ENCODE data around the gene SCGN. TPM values are rescaled to one million over a fixed set of nuclear protein-coding genes. Genes with fewer than 3 reads are reported as not detected.

Gene SCGN
- total and polyA plus RNA-seq, 9 donors: 0.10 to 1.2 (median 0.22) TPM; not detected in 5

DNA sequence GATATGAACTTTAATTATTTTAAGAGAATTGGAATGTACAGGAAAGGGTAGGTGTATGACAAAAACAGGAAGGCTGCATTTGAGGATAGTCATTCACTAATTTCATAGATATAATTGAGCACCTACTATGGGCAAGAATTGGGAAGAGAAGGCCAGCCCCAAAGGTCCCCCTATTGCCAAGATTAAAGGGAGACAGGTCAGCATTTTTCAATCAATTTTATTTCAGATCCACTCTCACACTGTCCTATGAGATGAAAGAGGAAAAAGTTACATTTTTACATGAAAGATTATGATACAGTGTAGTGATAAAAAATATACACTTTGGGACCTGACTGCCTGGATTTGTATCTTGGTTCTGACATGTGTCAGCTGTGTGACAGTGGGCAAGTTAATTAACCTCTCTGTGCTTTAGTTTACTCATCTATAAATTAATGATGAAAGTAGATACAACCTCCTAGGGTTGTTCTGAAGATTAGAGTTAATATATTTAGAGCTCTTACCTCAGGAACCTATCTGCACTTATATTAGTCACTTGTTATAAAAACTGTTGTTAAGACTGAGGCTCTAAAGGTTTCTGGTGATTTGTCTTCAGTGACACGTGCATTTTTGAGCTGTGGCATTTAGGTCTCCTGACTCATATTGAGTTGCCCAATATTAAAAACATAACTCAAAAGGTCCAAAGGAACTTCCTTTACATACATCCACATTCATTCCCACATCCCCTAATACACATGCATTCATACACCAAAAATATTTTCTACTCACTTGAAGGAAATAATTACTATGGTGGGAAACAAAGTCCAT lies 45.7 kb downstream of the SCGN start:
- no CpG with 5 or more reads among the region's 1 CpG for WGBS (ENCODE audit: insufficient coverage)
- Histone ChIP-seq H3K4me3 (ENCODE audit: low read length) (no peak overlapping the region), H3K27me3 (ENCODE audit: control insufficient read depth, insufficient read depth, low read length) (no peaks in the 10 kb centered on the region), H3K4me1 (ENCODE audit: control insufficient read depth, insufficient read depth, low read length) (no peaks in the 10 kb centered on the region), H3K36me3 (ENCODE audit: control insufficient read depth, insufficient read depth, low read length) (no peaks in the 10 kb centered on the region), H3K27ac (ENCODE audit: low read length) (no peak overlapping the region), H3K9me3 (replicated peaks; ENCODE audit: control insufficient read depth, low read depth, low read length) (no peaks in the 10 kb centered on the region)
- no peak for DNase-seq

DNA sequence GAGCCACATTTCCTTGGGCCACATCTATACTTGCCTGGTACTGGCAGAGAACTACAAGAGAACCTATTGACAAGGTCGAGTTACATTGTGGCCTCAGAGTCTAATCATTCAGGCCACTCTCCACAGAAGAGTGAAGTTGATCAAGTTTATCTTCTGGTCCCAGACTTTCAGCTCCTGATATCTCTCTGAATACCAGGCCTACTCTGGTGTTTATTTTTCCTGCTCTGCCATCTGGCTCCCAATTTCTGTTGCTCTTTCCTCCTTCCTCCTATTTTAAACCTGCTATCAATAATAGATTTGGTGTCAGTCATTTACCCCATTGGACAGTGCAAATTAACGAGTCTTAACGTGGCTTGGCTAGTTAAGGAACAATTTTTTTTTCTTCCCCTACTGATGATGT lies 46.6 kb downstream of the SCGN start:
- Histone ChIP-seq H3K27me3 (ENCODE audit: control insufficient read depth, insufficient read depth, low read length) (no peaks in the 10 kb centered on the region), H3K27ac (ENCODE audit: low read length) (no peak overlapping the region), H3K9me3 (replicated peaks; ENCODE audit: control insufficient read depth, low read depth, low read length) (no peaks in the 10 kb centered on the region), H3K4me1 (ENCODE audit: control insufficient read depth, insufficient read depth, low read length) (no peaks in the 10 kb centered on the region), H3K4me3 (ENCODE audit: low read length) (no peak overlapping the region), H3K36me3 (ENCODE audit: control insufficient read depth, insufficient read depth, low read length) (no peaks in the 10 kb centered on the region)
- WGBS (ENCODE audit: insufficient coverage): 44% methylated on average over 1 of the region's 3 CpGs
- DNase-seq: no peak

DNA sequence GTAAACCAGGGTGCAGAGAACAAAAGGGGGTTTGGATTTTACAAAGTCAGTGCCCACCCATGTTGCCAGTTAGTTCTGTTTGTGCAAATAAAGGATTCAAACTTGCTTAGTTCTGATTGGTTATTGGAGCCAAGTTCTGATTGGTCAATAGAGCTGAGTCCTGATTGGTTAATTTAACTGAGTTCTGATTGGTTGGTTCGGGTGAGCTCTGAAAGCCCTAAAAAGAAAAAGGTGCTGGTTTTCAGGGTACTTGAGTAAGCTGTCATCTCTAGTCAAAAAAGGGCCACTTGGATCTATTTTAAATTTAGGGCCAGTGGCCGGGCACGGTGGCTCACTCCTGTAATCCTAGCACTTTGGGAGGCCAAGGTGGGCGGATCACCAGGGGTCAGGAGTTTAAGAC lies 47.6 kb downstream of the SCGN start:
- H3K9me3 ChIP-seq (replicated peaks; ENCODE audit: control insufficient read depth, low read depth, low read length): no peaks in the 10 kb centered on the region
- H3K36me3 ChIP-seq (ENCODE audit: control insufficient read depth, insufficient read depth, low read length): no peaks in the 10 kb centered on the region
- no peak overlapping the region for H3K27ac ChIP-seq (ENCODE audit: low read length)
- H3K4me1 ChIP-seq (ENCODE audit: control insufficient read depth, insufficient read depth, low read length): no peaks in the 10 kb centered on the region
- DNase-seq: no peak
- H3K27me3 ChIP-seq (ENCODE audit: control insufficient read depth, insufficient read depth, low read length): no peaks in the 10 kb centered on the region
- H3K4me3 ChIP-seq (ENCODE audit: low read length): no peak overlapping the region
- 98% methylated on average over 4 of the region's 4 CpGs for WGBS (ENCODE audit: insufficient coverage)

DNA sequence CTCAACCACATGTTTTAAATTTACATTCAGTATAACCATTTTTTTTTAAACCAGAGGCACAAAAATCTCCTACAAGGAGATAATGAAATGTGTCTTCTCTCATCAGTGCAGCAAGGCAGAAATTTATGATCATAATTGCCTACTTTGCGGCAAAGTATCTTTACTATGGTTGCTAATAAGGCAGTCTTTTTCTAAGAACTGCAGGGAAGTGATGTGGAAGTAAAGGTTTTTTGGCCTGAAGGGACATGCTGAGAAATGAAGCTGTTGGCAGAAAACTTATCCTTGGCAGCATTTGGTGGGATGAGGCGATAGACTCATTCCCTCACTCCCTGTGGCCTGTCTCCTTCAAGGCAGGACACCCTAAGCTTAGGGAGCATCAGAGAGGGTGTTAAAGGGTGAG lies 48.7 kb downstream of the SCGN start:
- 50% methylated on average over 1 of the region's 2 CpGs for WGBS (ENCODE audit: insufficient coverage)
- no peaks in the 10 kb centered on the region for H3K36me3 ChIP-seq (ENCODE audit: control insufficient read depth, insufficient read depth, low read length)
- peak; percentile 64 for DNase-seq
- H3K4me1 ChIP-seq (ENCODE audit: control insufficient read depth, insufficient read depth, low read length): no peaks in the 10 kb centered on the region
- H3K4me3 ChIP-seq (ENCODE audit: low read length): no peak overlapping the region
- H3K27me3 ChIP-seq (ENCODE audit: control insufficient read depth, insufficient read depth, low read length): no peaks in the 10 kb centered on the region
- no peaks in the 10 kb centered on the region for H3K9me3 ChIP-seq (replicated peaks; ENCODE audit: control insufficient read depth, low read depth, low read length)
- H3K27ac ChIP-seq (ENCODE audit: low read length): no peak overlapping the region

DNA sequence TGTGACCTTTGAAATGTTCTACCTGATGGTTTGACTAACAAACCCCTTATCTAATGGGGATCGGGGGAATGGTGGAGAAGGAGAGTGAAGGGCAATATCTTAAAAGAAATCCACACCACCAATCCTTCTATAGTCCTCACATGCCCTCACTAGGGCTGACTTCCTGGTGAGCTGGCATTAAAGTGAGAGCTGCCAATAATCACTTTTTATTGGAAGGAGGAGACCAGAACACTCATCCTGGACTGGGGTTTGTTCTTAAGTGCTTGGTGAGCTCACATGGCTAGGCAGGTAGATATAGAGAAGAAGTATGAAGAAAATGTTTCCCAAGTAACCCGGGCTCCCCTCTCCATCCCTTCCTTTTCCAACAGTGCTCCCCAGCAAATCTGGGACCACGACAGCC lies 49.8 kb downstream of the SCGN start:
- H3K9me3 ChIP-seq (replicated peaks; ENCODE audit: control insufficient read depth, low read depth, low read length): no peaks in the 10 kb centered on the region
- no peaks in the 10 kb centered on the region for H3K27me3 ChIP-seq (ENCODE audit: control insufficient read depth, insufficient read depth, low read length)
- H3K4me3 ChIP-seq (ENCODE audit: low read length): no peak overlapping the region
- no peak for DNase-seq
- H3K4me1 ChIP-seq (ENCODE audit: control insufficient read depth, insufficient read depth, low read length): no peaks in the 10 kb centered on the region
- WGBS (ENCODE audit: insufficient coverage): 100% methylated on average over 1 of the region's 3 CpGs
- H3K36me3 ChIP-seq (ENCODE audit: control insufficient read depth, insufficient read depth, low read length): no peaks in the 10 kb centered on the region
- H3K27ac ChIP-seq (ENCODE audit: low read length): no peak overlapping the region

DNA sequence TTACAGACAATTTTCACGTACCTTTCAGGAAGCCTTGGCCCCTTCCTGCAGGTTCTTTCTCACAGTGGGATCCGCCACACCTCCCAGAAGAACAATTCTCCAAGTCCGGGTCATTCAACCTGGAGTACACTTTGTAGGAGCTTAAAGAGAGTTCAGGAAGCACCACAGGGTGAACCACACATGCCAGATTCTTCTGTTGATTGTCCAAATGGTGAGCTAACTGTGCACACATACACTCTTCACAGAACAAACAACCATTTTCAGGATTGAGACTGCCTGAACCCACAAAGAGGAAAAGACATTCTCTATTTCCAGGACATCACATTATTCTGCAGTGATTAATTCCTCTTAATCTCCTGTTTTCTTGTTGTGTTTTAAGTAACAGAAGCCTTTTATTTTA lies 51.0 kb downstream of the SCGN start:
- no peaks in the 10 kb centered on the region for H3K4me1 ChIP-seq (ENCODE audit: control insufficient read depth, insufficient read depth, low read length)
- H3K27me3 ChIP-seq (ENCODE audit: control insufficient read depth, insufficient read depth, low read length): no peaks in the 10 kb centered on the region
- no peak overlapping the region for H3K4me3 ChIP-seq (ENCODE audit: low read length)
- no peaks in the 10 kb centered on the region for H3K9me3 ChIP-seq (replicated peaks; ENCODE audit: control insufficient read depth, low read depth, low read length)
- WGBS (ENCODE audit: insufficient coverage): no CpG with 5 or more reads among the region's 3 CpGs
- no peaks in the 10 kb centered on the region for H3K36me3 ChIP-seq (ENCODE audit: control insufficient read depth, insufficient read depth, low read length)
- no peak overlapping the region for H3K27ac ChIP-seq (ENCODE audit: low read length)
- no peak for DNase-seq

DNA sequence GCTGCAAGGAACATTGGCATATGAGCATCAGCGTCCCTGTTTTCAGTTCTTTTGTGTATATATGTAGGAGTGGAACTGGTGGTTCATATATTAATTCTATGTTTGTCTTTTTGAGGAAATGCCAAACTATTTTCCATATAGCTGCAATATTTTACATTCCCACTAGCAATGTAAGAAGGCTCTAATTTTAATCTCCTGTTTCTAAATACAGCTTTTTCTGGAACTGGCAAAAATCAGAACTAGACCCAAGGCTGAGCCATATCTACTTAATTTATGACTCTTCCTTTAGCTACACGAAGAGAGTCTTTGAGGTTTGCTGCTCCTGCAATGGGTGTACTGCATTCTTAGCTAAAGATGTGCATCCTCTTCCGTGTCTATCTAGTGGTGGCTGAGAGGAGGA lies 52.0 kb downstream of the SCGN start:
- no CpG with 5 or more reads among the region's 3 CpGs for WGBS (ENCODE audit: insufficient coverage)
- Histone ChIP-seq H3K27ac (ENCODE audit: low read length) (no peak overlapping the region), H3K4me3 (ENCODE audit: low read length) (no peak overlapping the region), H3K9me3 (replicated peaks; ENCODE audit: control insufficient read depth, low read depth, low read length) (no peaks in the 10 kb centered on the region), H3K4me1 (ENCODE audit: control insufficient read depth, insufficient read depth, low read length) (no peaks in the 10 kb centered on the region), H3K27me3 (ENCODE audit: control insufficient read depth, insufficient read depth, low read length) (no peaks in the 10 kb centered on the region), H3K36me3 (ENCODE audit: control insufficient read depth, insufficient read depth, low read length) (no peaks in the 10 kb centered on the region)
- DNase-seq: no peak

DNA sequence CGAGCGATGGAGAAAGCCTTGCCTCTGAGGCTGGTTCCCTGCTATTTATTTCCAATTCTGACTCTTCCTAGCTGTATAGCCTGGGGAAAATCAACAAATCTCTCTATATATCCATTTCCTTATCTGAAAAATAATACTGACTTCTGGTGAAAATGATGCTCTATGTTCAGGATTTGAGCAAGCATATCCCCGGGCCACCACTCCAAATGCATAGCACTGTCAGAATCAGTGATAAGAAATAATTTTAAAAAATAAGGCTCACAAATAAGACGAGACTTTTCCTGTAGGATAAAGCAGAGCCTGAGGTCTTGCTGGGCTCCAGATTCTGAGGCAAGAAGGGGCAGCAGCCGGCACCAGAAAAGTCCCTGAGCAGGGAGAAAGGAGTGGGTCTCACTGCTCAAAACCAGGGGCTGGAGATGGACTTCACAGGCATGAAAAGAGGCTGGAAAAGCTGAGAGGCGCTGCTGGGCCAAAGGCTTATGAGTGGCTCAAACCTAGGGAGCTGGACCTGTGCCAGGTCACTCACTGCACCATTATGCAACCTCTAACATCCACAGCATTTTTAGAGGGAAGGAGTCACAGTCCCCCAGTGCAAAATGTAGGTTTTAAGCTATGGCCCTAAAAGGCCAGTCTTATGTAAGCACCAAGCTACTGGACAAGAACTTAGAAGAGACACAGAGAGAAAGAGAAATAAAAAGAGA lies 54.4 kb downstream of the SCGN start:
- H3K36me3 ChIP-seq (ENCODE audit: control insufficient read depth, insufficient read depth, low read length): no peaks in the 10 kb centered on the region
- no peak for DNase-seq
- no peaks in the 10 kb centered on the region for H3K27me3 ChIP-seq (ENCODE audit: control insufficient read depth, insufficient read depth, low read length)
- WGBS (ENCODE audit: insufficient coverage): 82% methylated on average over 2 of the region's 6 CpGs
- no peak overlapping the region for H3K27ac ChIP-seq (ENCODE audit: low read length)
- H3K9me3 ChIP-seq (replicated peaks; ENCODE audit: control insufficient read depth, low read depth, low read length): no peaks in the 10 kb centered on the region
- no peak overlapping the region for H3K4me3 ChIP-seq (ENCODE audit: low read length)
- no peaks in the 10 kb centered on the region for H3K4me1 ChIP-seq (ENCODE audit: control insufficient read depth, insufficient read depth, low read length)

DNA sequence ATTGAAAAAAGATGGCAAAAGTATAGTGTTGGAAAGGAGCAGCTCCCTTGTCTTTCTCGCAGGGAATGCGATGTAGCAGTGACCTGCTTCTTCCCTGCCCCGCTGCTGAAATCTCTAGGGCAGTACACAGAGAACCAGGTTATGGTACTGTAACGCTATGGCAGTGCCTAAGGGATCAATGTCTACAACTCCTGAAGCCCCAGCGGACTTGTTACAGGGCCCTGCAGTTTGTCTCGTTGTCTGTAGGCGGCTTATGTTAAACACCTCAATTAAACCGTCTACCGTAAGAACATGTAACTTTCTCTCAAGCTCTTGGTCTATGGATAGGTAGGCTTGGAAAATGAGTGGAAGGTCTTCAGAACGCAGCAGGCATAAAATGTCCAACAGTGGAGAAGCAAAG lies 57.7 kb downstream of the SCGN start:
- H3K9me3 ChIP-seq (replicated peaks; ENCODE audit: control insufficient read depth, low read depth, low read length): no peaks in the 10 kb centered on the region
- H3K4me3 ChIP-seq (ENCODE audit: low read length): no peak overlapping the region
- H3K4me1 ChIP-seq (ENCODE audit: control insufficient read depth, insufficient read depth, low read length): no peaks in the 10 kb centered on the region
- no peaks in the 10 kb centered on the region for H3K36me3 ChIP-seq (ENCODE audit: control insufficient read depth, insufficient read depth, low read length)
- no peaks in the 10 kb centered on the region for H3K27me3 ChIP-seq (ENCODE audit: control insufficient read depth, insufficient read depth, low read length)
- no peak for DNase-seq
- 90% methylated on average over 5 of the region's 10 CpGs for WGBS (ENCODE audit: insufficient coverage)
- H3K27ac ChIP-seq (ENCODE audit: low read length): no peak overlapping the region

DNA sequence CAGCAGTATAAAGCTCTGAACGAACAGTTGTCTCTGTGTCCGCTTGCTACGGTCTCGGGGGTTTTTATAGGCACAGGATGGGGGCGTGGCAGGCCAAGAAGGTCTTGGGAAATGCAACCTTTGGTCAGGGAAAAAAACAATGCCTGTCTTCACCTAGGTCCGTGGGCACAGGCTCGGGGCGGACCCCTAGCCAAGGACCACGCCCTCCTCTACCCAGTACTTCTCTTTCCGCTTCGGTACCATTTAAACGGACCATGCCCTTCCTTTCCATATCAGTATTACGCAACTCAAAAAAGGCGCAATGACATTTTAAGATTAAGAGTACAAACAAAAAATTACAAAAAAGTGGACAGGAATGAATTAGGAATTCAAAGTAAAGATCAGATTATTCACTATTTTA lies 58.3 kb downstream of the SCGN start:
- Histone ChIP-seq H3K9me3 (replicated peaks; ENCODE audit: control insufficient read depth, low read depth, low read length) (no peaks in the 10 kb centered on the region), H3K27ac (ENCODE audit: low read length) (no peak overlapping the region), H3K36me3 (ENCODE audit: control insufficient read depth, insufficient read depth, low read length) (no peaks in the 10 kb centered on the region), H3K4me1 (ENCODE audit: control insufficient read depth, insufficient read depth, low read length) (no peaks in the 10 kb centered on the region), H3K4me3 (ENCODE audit: low read length) (no peak overlapping the region), H3K27me3 (ENCODE audit: control insufficient read depth, insufficient read depth, low read length) (no peaks in the 10 kb centered on the region)
- no peak for DNase-seq
- 93% methylated on average over 8 of the region's 14 CpGs for WGBS (ENCODE audit: insufficient coverage)
